Kidney epithelial cell (primary cell): ENCODE results near the gene SMARCD1. TPM values are rescaled to one million over a fixed set of nuclear protein-coding genes. Genes with fewer than 3 reads are reported as not detected.

ENCODE experiments used
- DNase-seq: peaks from one replicate; pipeline ENCODE4 v3.0.0-alpha.2; 2010; ENCODE audit warnings: low read depth
- H3K27me3 ChIP-seq: 2 replicates; pipeline ENCODE4 v1.6.0; 2011; ENCODE audit warnings: low read length; ENCODE audit not compliant: control insufficient read depth, insufficient read depth
- H3K36me3 ChIP-seq: 2 replicates; pipeline ENCODE4 v1.5.1; 2011; ENCODE audit warnings: low read length; ENCODE audit not compliant: control insufficient read depth, insufficient read depth
- H3K4me3 ChIP-seq: 2 replicates; pipeline ENCODE4 v1.5.1; 2011; ENCODE audit warnings: low read depth, mild to moderate bottlenecking, control low read depth, low read length
- CTCF ChIP-seq: IDR thresholded peaks from 2 replicates; pipeline ENCODE4 v1.5.1; 2011; ENCODE audit warnings: mild to moderate bottlenecking, moderate library complexity, low read length, control low read depth, inconsistent platforms; ENCODE audit not compliant: insufficient read depth, poor library complexity, severe bottlenecking
- total RNA-seq: library from RNA; depleted of rRNA; stranded (reverse); fragments of >200 nt; gene quantifications from 2 replicates; pipeline ENCODE4 v1.2.3, GENCODE V29; 2015

SMARCD1 gene
- total RNA-seq, 1 donor from 2014 or later: 133 TPM

DNA sequence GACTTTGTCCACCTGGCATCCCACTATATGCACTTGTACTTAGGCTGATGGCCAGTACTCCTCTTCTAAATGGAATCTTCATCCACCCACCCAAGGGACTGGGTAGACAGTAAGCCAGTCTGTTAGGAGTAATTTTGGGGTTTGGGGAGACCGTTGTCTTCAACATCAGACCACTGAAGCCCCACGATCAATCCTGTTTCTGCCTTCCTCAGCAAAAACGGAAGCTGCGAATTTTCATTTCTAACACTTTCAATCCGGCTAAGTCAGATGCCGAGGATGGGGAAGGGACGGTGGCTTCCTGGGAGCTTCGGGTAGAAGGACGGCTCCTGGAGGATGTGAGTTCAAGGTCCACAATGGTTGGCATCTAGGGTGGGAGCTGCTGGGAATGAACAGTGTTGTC, 2.0 kb downstream of the SMARCD1 start:
- peaks cover 1% of the 10 kb centered on the region for H3K36me3 ChIP-seq
- no peak overlapping the region for H3K4me3 ChIP-seq
- DNase-seq: no peak
- H3K27me3 ChIP-seq: no peaks in the 10 kb centered on the region
- TF ChIP-seq CTCF: no peak

DNA sequence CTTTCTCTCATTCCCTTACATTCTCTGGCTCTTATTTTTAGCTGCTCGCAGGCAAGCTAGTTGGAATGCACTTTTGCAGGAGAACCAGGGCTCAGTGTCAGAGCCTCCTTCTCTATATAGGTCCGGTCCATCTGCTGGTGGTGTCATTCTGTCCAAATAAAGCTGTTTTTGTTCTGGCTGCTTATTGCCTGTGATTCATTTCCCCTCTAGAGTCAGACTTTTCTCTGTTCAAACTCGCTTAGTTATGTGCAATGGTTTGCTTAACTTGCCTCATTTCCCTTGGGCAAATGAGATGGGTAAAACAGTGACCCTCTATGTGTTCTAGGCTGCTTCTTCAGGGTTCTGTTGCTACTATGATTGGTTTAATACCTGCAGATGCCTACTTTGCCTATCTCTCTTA, 2.9 kb downstream of the SMARCD1 start:
- Histone ChIP-seq H3K27me3 (no peaks in the 10 kb centered on the region), H3K4me3 (no peak overlapping the region), H3K36me3 (peaks cover 1% of the 10 kb centered on the region)
- DNase-seq: no peak
- no peak for TF ChIP-seq CTCF

DNA sequence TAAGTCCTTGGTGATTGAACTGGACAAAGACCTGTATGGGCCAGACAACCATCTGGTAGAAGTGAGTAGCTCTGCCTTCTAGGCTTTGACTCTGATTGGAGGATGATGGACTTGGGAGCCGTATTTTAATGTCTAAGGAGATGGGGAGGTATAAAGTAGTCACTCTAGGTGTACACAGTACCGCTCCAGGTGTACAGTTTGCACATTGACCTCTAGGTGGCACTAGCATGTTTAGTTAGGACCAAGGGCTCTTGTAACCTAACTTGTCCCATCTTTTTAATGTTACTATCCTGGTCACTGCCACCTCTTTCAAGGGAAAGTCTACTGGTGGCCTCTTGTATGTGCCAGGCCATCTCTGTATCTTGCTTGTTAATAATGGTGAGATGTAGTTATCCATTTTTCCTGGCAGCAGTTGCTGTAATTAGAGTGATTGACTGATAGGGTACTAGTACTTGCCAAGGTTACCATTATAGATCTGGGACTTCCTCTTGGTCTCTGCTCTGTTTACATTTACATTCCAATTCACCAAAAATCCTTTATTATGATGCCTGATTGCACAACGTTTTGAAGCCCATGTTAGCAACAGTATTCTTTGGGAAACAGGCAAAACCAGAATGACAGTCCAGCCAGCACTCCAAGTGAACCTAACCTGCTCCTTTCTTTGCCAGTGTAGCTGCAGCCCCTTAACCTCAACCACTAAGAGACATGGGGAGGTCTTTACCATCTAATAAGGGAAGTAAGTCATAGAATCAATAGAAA, 3.6 kb downstream of the SMARCD1 start:
- peak; percentile 86 for TF ChIP-seq CTCF
- H3K4me3 ChIP-seq: no peak overlapping the region
- DNase-seq: no peak
- peaks cover 1% of the 10 kb centered on the region for H3K36me3 ChIP-seq
- H3K27me3 ChIP-seq: no peaks in the 10 kb centered on the region

DNA sequence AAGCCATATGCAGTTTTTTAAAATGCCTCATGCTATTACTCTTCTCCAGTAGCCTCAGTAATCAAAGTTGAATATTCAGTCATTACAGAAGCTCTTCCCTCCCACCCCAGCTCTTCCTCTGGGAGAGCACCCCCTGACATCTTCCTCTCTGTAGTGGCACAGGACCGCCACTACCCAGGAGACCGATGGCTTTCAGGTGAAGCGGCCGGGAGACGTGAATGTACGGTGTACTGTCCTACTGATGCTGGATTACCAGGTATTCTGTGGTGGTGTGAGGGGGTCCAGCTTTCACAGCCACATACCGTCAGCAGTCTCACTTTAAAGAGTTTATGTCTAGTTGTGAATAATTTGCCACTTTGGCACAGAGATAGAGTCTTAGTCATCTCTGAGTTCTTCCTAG, 4.6 kb downstream of the SMARCD1 start:
- no peak for TF ChIP-seq CTCF
- no peak for DNase-seq
- H3K36me3 ChIP-seq: peaks cover 1% of the 10 kb centered on the region

DNA sequence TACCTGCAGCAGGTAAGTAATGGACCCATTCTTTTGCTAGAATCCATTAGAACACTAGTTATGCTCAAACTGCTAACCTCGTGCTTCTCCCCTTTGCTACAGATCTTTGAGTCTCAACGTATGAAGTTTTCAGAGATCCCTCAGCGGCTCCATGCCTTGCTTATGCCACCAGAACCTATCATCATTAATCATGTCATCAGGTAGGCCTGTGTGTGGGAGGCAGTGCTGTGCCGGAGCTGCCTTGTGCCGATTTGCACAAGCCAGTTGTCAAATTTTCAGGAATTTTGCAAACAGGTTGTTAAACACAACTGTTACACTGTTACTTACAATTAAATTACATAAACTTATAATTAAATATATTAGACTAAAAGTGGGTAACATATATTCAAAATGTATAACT, 5.2 kb downstream of the SMARCD1 start:
- no peak for TF ChIP-seq CTCF
- Histone ChIP-seq H3K4me3 (no peak overlapping the region), H3K27me3 (no peaks in the 10 kb centered on the region), H3K36me3 (peaks cover 1% of the 10 kb centered on the region)
- no peak for DNase-seq

More for the DNA sequence above, 4.6 kb downstream of the SMARCD1 start:
- Histone ChIP-seq H3K4me3 (no peak overlapping the region), H3K27me3 (no peaks in the 10 kb centered on the region)

DNA sequence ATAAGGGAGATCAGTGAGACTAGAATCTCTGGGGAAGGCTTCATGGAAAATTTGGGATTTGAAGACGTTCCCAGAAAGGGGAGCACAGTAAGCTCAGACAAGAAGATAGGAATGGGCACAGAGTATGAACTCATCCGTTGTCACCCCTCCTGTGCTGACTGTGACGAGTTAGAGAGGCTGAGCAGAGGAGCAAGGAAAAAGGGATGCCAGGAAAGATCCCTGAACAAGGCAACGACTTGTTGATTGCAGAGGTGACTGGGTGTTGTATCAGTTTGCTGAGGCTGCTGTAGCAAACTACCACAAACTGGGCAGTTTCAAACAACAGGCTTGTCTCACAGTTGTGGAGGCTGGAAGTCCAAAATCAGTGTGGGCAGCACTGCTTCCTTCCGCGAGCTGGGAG, 12.8 kb downstream of the SMARCD1 start:
- Histone ChIP-seq H3K27me3 (no peaks in the 10 kb centered on the region), H3K36me3 (peaks cover 3% of the 10 kb centered on the region), H3K4me3 (no peak overlapping the region)
- no peak for DNase-seq
- no peak for TF ChIP-seq CTCF
